HepG2 (cell line): ENCODE results near the gene PPEF2. TPM values are rescaled to one million over a fixed set of nuclear protein-coding genes. Genes with fewer than 3 reads are reported as not detected.
A peak's percentile ranks its signal among the peaks of the same experiment; 100 is the strongest.

Experiments
- ATAC-seq: fragments of 200-7000 bp; cut with Tn5 transposase; 3 replicates; pipeline ENCODE4 v1.9.1; 2020; ENCODE audit warnings: mild to moderate bottlenecking, moderate library complexity
- BruUV-seq: library from RNA; stranded (reverse); fragments of 400-500 nt; replicated peaks from 2 replicates; lab custom pipeline; 2021; lab: Mats Ljungman, UMichigan
- CTCF ChIA-PET: fragments of 300-600 bp; formaldehyde crosslinking; extraction: SDS; loops from one replicate; lab custom pipeline; 2021; ENCODE audit warnings: low total read pairs, inconsistent platforms, low intra/inter-chr PET ratio; lab: Yijun Ruan, JAX
- POLR2A ChIA-PET: fragments of 350-600 bp; sonication (Branson Sonifier 250); formaldehyde crosslinking; loops from one replicate; lab custom pipeline; 2020; ENCODE audit warnings: antibody characterized with exemption, inconsistent platforms; lab: Yijun Ruan, JAX
- DNase-seq: peaks from one replicate; pipeline ENCODE4 v3.0.0-alpha.2; 2015; ENCODE audit warnings: low spot score
- FAIRE-seq: peaks from 3 replicates; lab custom pipeline; 2011; peaks lifted over from hg19 to GRCh38; lab: Jason Lieb, UNC
- H2AFZ ChIP-seq: one replicate; pipeline ENCODE4 v1.6.1; 2011; ENCODE audit warnings: low read length, inconsistent platforms
- H3K27ac ChIP-seq: fragments of 300-600 bp; 3 replicates; pipeline ENCODE4 v1.8.0; 2011; ENCODE audit warnings: mixed run types, mild to moderate bottlenecking, mixed read lengths, low read length, inconsistent platforms; ENCODE audit not compliant: insufficient read depth; ENCODE audit errors: extremely low read length
- H3K27me3 ChIP-seq, 2 experiments: fragments of 200-600 bp in 1 of 2; 2 replicates in 1 of 2; 3 replicates in 1 of 2; pipeline versions ENCODE4 v1.6.0 to v1.8.0; 2011; ENCODE audit warnings: low read length in 2 of 2, mild to moderate bottlenecking in 2 of 2, moderate library complexity in 2 of 2, inconsistent platforms in 1 of 2; ENCODE audit not compliant: insufficient read depth in 2 of 2, control insufficient read depth in 1 of 2
- H3K36me3 ChIP-seq, 2 experiments: fragments of 200-600 bp in 1 of 2; replicated peaks in 1 of 2; 2 replicates in 1 of 2; 3 replicates in 1 of 2; pipeline versions ENCODE4 v1.5.1 to v1.8.0; 2011; ENCODE audit warnings: low read length in 2 of 2, inconsistent platforms in 1 of 2; ENCODE audit not compliant: insufficient read depth in 2 of 2, control insufficient read depth in 1 of 2
- H3K4me1 ChIP-seq: 2 replicates; pipeline ENCODE4 v1.5.1; 2012; ENCODE audit warnings: low read length, inconsistent platforms; ENCODE audit not compliant: insufficient read depth
- H3K4me2 ChIP-seq: 2 replicates; pipeline ENCODE4 v1.6.0; 2011; ENCODE audit warnings: low read depth, low read length, inconsistent platforms
- H3K4me3 ChIP-seq, 3 experiments: fragments of 200-600 bp in 1 of 3; sonication (generic), shearing (Covaris generic) in 1 of 3; replicated peaks in 1 of 3; 2 replicates each; pipeline ENCODE4 v1.5.1; 2011 to 2016; ENCODE audit warnings: low read length in 3 of 3, inconsistent platforms in 2 of 3, low read depth in 2 of 3, mild to moderate bottlenecking in 2 of 3, control low read depth in 1 of 3, mixed read lengths in 1 of 3; ENCODE audit not compliant: insufficient read depth in 1 of 3
- H3K79me2 ChIP-seq: one replicate; pipeline ENCODE4 v1.6.1; 2011; ENCODE audit warnings: low read length, inconsistent platforms; ENCODE audit not compliant: insufficient read depth
- H3K9ac ChIP-seq: 2 replicates; pipeline ENCODE4 v1.6.0; 2011; ENCODE audit warnings: mild to moderate bottlenecking, low read depth, low read length, inconsistent platforms; ENCODE audit not compliant: insufficient read depth
- H3K9me3 ChIP-seq: 2 replicates; pipeline ENCODE4 v1.5.1; 2012; ENCODE audit warnings: mild to moderate bottlenecking, low read length
- H4K20me1 ChIP-seq: 2 replicates; pipeline ENCODE4 v1.6.0; 2011; ENCODE audit warnings: inconsistent platforms, mild to moderate bottlenecking, low read length, moderate library complexity; ENCODE audit not compliant: insufficient read depth
- HIVEP1 ChIP-seq: sonication (generic); formaldehyde crosslinking; IDR thresholded peaks from 2 replicates; pipeline ENCODE4 v1.4.0; 2020; ENCODE audit warnings: mild to moderate bottlenecking, missing genetic modification reagents
- IKZF1 ChIP-seq: fragments of 450-650 bp; IDR thresholded peaks from 2 replicates; pipeline ENCODE4 v1.7.1; 2016
- MTF1 ChIP-seq: sonication (generic); formaldehyde crosslinking; IDR thresholded peaks from 2 replicates; pipeline ENCODE4 v1.5.0; 2020; ENCODE audit warnings: missing genetic modification reagents
- NR2F2 ChIP-seq: IDR thresholded peaks from 2 replicates; pipeline ENCODE4 v1.6.1; 2012; ENCODE audit warnings: low read depth, inconsistent platforms, borderline replicate concordance
- PHF8 ChIP-seq: sonication (generic); formaldehyde crosslinking; IDR thresholded peaks from 2 replicates; pipeline ENCODE4 v1.5.0; 2020; ENCODE audit warnings: missing genetic modification reagents
- POLR2A ChIP-seq, 2 experiments: IDR thresholded peaks; 2 replicates each; pipeline ENCODE4 v1.6.1; 2011; ENCODE audit warnings: low read depth in 2 of 2, low read length in 2 of 2, mild to moderate bottlenecking in 1 of 2, moderate library complexity in 1 of 2; ENCODE audit not compliant: insufficient read depth in 1 of 2
- RFXANK ChIP-seq: IDR thresholded peaks from 2 replicates; pipeline ENCODE4 v1.6.1; 2016
- SP1 ChIP-seq, 2 experiments: fragments of 450-650 bp in 1 of 2; sonication (generic) in 1 of 2; formaldehyde crosslinking in 1 of 2; IDR thresholded peaks; 2 replicates each; pipeline versions ENCODE4 v1.4.0 to v1.6.1; 2016 to 2020; ENCODE audit warnings: missing genetic modification reagents in 1 of 2
- THYN1 ChIP-seq: sonication (generic); formaldehyde crosslinking; IDR thresholded peaks from 2 replicates; pipeline ENCODE4 v1.8.1; 2023; ENCODE audit warnings: low read depth, mild to moderate bottlenecking, moderate library complexity, missing genetic modification reagents, borderline replicate concordance
- YY1 ChIP-seq: IDR thresholded peaks from 2 replicates; pipeline ENCODE4 v1.6.1; 2011; ENCODE audit warnings: low read length, low read depth, moderate library complexity, mild to moderate bottlenecking; ENCODE audit not compliant: insufficient read depth, insufficient replicate concordance
- ZMYM4 ChIP-seq: sonication (generic); formaldehyde crosslinking; IDR thresholded peaks from 2 replicates; pipeline ENCODE4 v1.8.1; 2023; ENCODE audit warnings: mild to moderate bottlenecking, missing genetic modification reagents
- ZNF180 ChIP-seq: sonication (generic); formaldehyde crosslinking; IDR thresholded peaks from 2 replicates; pipeline ENCODE4 v1.4.0; 2020; ENCODE audit warnings: low read depth, missing genetic modification reagents, borderline replicate concordance
- ZNF234 ChIP-seq: sonication (generic); formaldehyde crosslinking; conservative IDR thresholded peaks from 2 replicates; pipeline ENCODE4 v1.5.1; 2020; ENCODE audit warnings: mild to moderate bottlenecking, missing genetic modification reagents
- ZNF263 ChIP-seq: sonication (generic); formaldehyde crosslinking; IDR thresholded peaks from 2 replicates; pipeline ENCODE4 v1.4.0; 2020; ENCODE audit warnings: missing genetic modification reagents
- ZNF264 ChIP-seq: sonication (generic); formaldehyde crosslinking; IDR thresholded peaks from 2 replicates; pipeline ENCODE4 v1.4.0; 2020; ENCODE audit warnings: missing genetic modification reagents
- ZNF292 ChIP-seq: sonication (generic); formaldehyde crosslinking; IDR thresholded peaks from 2 replicates; pipeline ENCODE4 v1.8.1; 2022; ENCODE audit warnings: mild to moderate bottlenecking, low read depth, missing genetic modification reagents, borderline replicate concordance
- ZNF34 ChIP-seq: sonication (generic); formaldehyde crosslinking; IDR thresholded peaks from 2 replicates; pipeline ENCODE4 v1.4.0; 2020; ENCODE audit warnings: mild to moderate bottlenecking, missing genetic modification reagents, borderline replicate concordance
- ZNF749 ChIP-seq: sonication (generic); formaldehyde crosslinking; IDR thresholded peaks from 2 replicates; pipeline ENCODE4 v1.8.0; 2022; ENCODE audit warnings: mild to moderate bottlenecking, missing genetic modification reagents, moderate library complexity, borderline replicate concordance
- ZNF766 ChIP-seq: sonication (generic); formaldehyde crosslinking; IDR thresholded peaks from 2 replicates; pipeline ENCODE4 v1.5.0; 2020; ENCODE audit warnings: missing genetic modification reagents, borderline replicate concordance
- ZSCAN25 ChIP-seq: sonication (generic); formaldehyde crosslinking; IDR thresholded peaks from 2 replicates; pipeline ENCODE4 v1.8.0; 2022; ENCODE audit warnings: mild to moderate bottlenecking, missing genetic modification reagents
- WGBS: methylation state at CpG from one replicate; pipeline ENCODE4 v1.1.6; 2017; ENCODE audit warnings: low lambda C conversion rate; 5-methylcytosine and 5-hydroxymethylcytosine counted together
- in situ Hi-C: cut with HindIII; loops from 2 replicates; pipeline ENCODE4 v1.10.0; 2017; ENCODE audit warnings: low pct_unique_long_range_greater_than_20kb; ENCODE audit not compliant: extremely low pct_ligation_motif_present
- intact Hi-C: fragments of 100-400 bp; cut with micrococcal nuclease; formaldehyde crosslinking; loops from one replicate; pipeline ENCODE4 v1.10.0; 2022; ENCODE audit not compliant: unreplicated experiment
- polyA plus RNA-seq, 8 experiments: library from polyadenylated mRNA; depleted of rRNA in 3 of 8; stranded (reverse) in 7 of 8; unstranded in 1 of 8; fragments of >200 nt; fragmentation: Illumina TruSeq in 4 of 8; extraction: Trizol in 4 of 8; gene quantifications; 2 replicates each; pipeline versions ENCODE4 v1.2.1 to v1.2.3, GENCODE V29; 2011 to 2016; ENCODE audit warnings: low read depth in 4 of 8, missing spikeins in 1 of 8, mixed read lengths in 1 of 8; ENCODE audit not compliant: insufficient read depth in 1 of 8
- total RNA-seq, 5 experiments: library from RNA; depleted of rRNA; stranded (reverse); fragments of >200 nt; fragmentation: Illumina TruSeq; extraction: Trizol; gene quantifications; 2 replicates each; pipeline ENCODE4 v1.2.3, GENCODE V29; 2016; ENCODE audit warnings: low read depth in 1 of 5

PPEF2 gene
- total and polyA plus RNA-seq, 2 of the 13 experiments (the other 11 are each of a cell fraction or from before 2014, with no cell fraction given), result 0.01 TPM; not detected in 1

DNA sequence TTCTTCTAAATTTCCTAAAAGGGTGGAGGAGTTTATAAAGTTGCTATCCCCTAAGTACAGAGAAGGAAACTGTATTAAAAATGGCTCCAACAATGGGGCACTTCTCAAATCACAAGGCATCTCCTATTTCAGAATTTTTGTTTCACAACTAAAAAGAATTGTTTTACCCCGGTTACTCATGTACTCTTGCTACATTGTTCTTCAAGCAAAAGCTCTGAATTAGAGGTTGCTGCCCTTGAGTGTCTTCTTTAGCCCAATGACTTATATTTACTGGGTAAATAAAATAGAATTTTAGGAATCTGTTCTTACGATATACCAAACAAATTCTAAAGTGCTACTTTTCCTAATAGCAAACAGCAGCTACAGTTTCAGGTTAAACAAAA lies 67.5 kb downstream of the PPEF2 start:
- peak overlapping the region; percentile 34 for H2AFZ ChIP-seq
- H3K4me3 ChIP-seq, result no peak overlapping the region
- CTCF ChIA-PET, result no interaction called here
- no TSS peak for BruUV-seq
- DNase-seq (peak; percentile 12), ATAC-seq (no peak), FAIRE-seq (no peak)
- H3K9ac ChIP-seq, result no peak overlapping the region
- H3K27me3 ChIP-seq, result no peaks in the 10 kb centered on the region
- H3K9me3 ChIP-seq, result no peaks in the 10 kb centered on the region
- no peaks in the 10 kb centered on the region for H4K20me1 ChIP-seq
- intact Hi-C loops, result no loop called here
- H3K79me2 ChIP-seq, result no peaks in the 10 kb centered on the region
- peaks cover 18% of the 10 kb centered on the region; the same call in 1 of the 2 replicates for H3K4me1 ChIP-seq
- TF ChIP-seq NR2F2, result no peak
- TF ChIP-seq ZSCAN25, result no peak
- TF ChIP-seq RFXANK (CRISPR knock-in tag), result no peak
- TF ChIP-seq ZNF234 (CRISPR knock-in tag), result no peak
- no peak for TF ChIP-seq MTF1 (CRISPR knock-in tag)
- no peak for TF ChIP-seq HIVEP1
- no peak for TF ChIP-seq ZNF180 (CRISPR knock-in tag)
- no peak for TF ChIP-seq ZNF263 (CRISPR knock-in tag)
- TF ChIP-seq ZNF264 (CRISPR knock-in tag), result no peak
- no peak for TF ChIP-seq PHF8 (CRISPR knock-in tag)
- no peak for TF ChIP-seq IKZF1
- no peak for TF ChIP-seq ZNF749
- TF ChIP-seq SP1 (IDR thresholded peaks at IDR 0.05), result no peak
- no peak for TF ChIP-seq SP1 (CRISPR knock-in tag; IDR thresholded peaks at IDR 0.05)
- TF ChIP-seq ZNF34 (CRISPR knock-in tag), result no peak
- no peak for TF ChIP-seq POLR2A (IDR thresholded peaks at IDR 0.05; ENCODE audit: insufficient read depth in 1 of 2, low read depth in 2 of 2, low read length in 2 of 2)
- TF ChIP-seq ZMYM4, result no peak
- TF ChIP-seq ZNF766 (CRISPR knock-in tag), result no peak
- TF ChIP-seq THYN1 (CRISPR knock-in tag), result no peak
- no peak for TF ChIP-seq YY1
- TF ChIP-seq ZNF292 (CRISPR knock-in tag), result no peak
- no peak overlapping the region for H3K4me2 ChIP-seq
- no peak overlapping the region for H3K27ac ChIP-seq
- WGBS, result 9% methylated on average over 2 of the region's 2 CpGs
- POLR2A ChIA-PET, result no interaction called here
- H3K36me3 ChIP-seq, result no peaks in the 10 kb centered on the region
- in situ Hi-C loops, result no loop called here
